HCT116 (cell line): ENCODE results near the gene GALNT2.

Experiments
- ATF3 ChIP-seq: IDR thresholded peaks from 2 replicates; pipeline ENCODE4 v1.6.1; 2012
- CTCF ChIP-seq, 3 experiments: fragments of 200-600 bp in 1 of 3; sonication (generic) in 1 of 3; IDR thresholded peaks in 2 of 3; conservative IDR thresholded peaks in 1 of 3; 2 replicates each; pipeline ENCODE4 v1.5.1; 2012 to 2017; ENCODE audit warnings: low read depth in 2 of 3, low read length in 2 of 3, antibody characterized with exemption in 1 of 3, borderline replicate concordance in 1 of 3, control low read depth in 1 of 3, mild to moderate bottlenecking in 1 of 3, mixed read lengths in 1 of 3, mixed run types in 1 of 3, moderate library complexity in 1 of 3; ENCODE audit not compliant: insufficient read depth in 1 of 3
- EZH2phosphoT487 ChIP-seq: fragments of 200-600 bp; IDR thresholded peaks from 2 replicates; pipeline ENCODE4 v1.6.1; 2018; ENCODE audit warnings: antibody characterized with exemption, borderline replicate concordance
- POLR2AphosphoS5 ChIP-seq: IDR thresholded peaks from 2 replicates; pipeline ENCODE4 v1.6.1; 2011; ENCODE audit warnings: mild to moderate bottlenecking, low read depth, low read length, moderate library complexity
- RAD21 ChIP-seq: IDR thresholded peaks from 2 replicates; pipeline ENCODE4 v1.6.1; 2012; ENCODE audit warnings: low read depth, mild to moderate bottlenecking
- TCF7L2 ChIP-seq: IDR thresholded peaks from 2 replicates; pipeline ENCODE4 v1.7.0; 2011; ENCODE audit warnings: borderline replicate concordance, inconsistent platforms; ENCODE audit not compliant: insufficient read depth, insufficient read length; ENCODE audit errors: extremely low read depth

- TF ChIP-seq POLR2AphosphoS5, result no peak
- no peak for TF ChIP-seq CTCF (IDR thresholded peaks at IDR 0.05 in 2 of 3, conservative IDR thresholded peaks at IDR 0.05 in 1 of 3; ENCODE audit: borderline replicate concordance in 1 of 3, insufficient read depth in 1 of 3, low read depth in 2 of 3, low read length in 2 of 3)
- TF ChIP-seq TCF7L2, result no peak
- no peak for TF ChIP-seq RAD21
- TF ChIP-seq EZH2phosphoT487, result no peak
- no peak for TF ChIP-seq ATF3
Measured at GRCh38 chr1:230069796-230070195, 2.8 kb downstream of the GALNT2 start.
